A549 (cell line): Measurements from ENCODE around the gene PRAME. TPM values are rescaled to one million over a fixed set of nuclear protein-coding genes. Genes with fewer than 3 reads are reported as not detected.
A peak's percentile ranks its signal among the peaks of the same experiment; 100 is the strongest.

ENCODE experiments used
- ATAC-seq, 2 experiments: fragments of 200-7000 bp in 1 of 2; fragments of >200 bp in 1 of 2; cut with Nextera tagmentation in 1 of 2; cut with Tn5 transposase in 1 of 2; 3 replicates each; pipeline versions ENCODE4 v1.8.0 to v1.9.1; 2018 to 2020; ENCODE audit warnings: mild to moderate bottlenecking in 1 of 2, moderate library complexity in 1 of 2
- CTCF ChIA-PET: fragments of 300-600 bp; sonication (Branson Sonifier 250); formaldehyde crosslinking; extraction: SDS; loops from one replicate; lab custom pipeline; 2021; ENCODE audit warnings: antibody characterized with exemption, inconsistent platforms; lab: Yijun Ruan, JAX
- POLR2A ChIA-PET: fragments of 350-600 bp; formaldehyde crosslinking; extraction: SDS; loops from one replicate; lab custom pipeline; 2021; ENCODE audit warnings: antibody characterized with exemption, inconsistent platforms; lab: Yijun Ruan, JAX
- DNase-seq, 2 experiments: peaks; one replicate each; pipeline versions ENCODE4 v3.0.0 to v3.0.0-alpha.2; 2011 to 2016; ENCODE audit warnings: low read depth in 1 of 2, low spot score in 1 of 2
- FAIRE-seq: peaks from 2 replicates; lab custom pipeline; 2011; peaks lifted over from hg19 to GRCh38; lab: Jason Lieb, UNC
- H3K27ac ChIP-seq, 2 experiments: fragments of >200 bp; sonication (Bioruptor Twin); formaldehyde crosslinking; 3 replicates each; pipeline ENCODE4 v1.5.1; 2016 to 2017
- H3K4me1 ChIP-seq: fragments of >200 bp; sonication (Bioruptor Twin); formaldehyde crosslinking; 3 replicates; pipeline ENCODE4 v1.6.1; 2016
- H3K4me2 ChIP-seq: fragments of >200 bp; sonication (Bioruptor Twin); formaldehyde crosslinking; 3 replicates; pipeline ENCODE4 v1.6.1; 2016
- H3K4me3 ChIP-seq: fragments of >200 bp; sonication (Bioruptor Twin); formaldehyde crosslinking; 3 replicates; pipeline ENCODE4 v1.5.1; 2016
- H3K9me3 ChIP-seq: fragments of >200 bp; sonication (Bioruptor Twin); formaldehyde crosslinking; 3 replicates; pipeline ENCODE4 v1.6.1; 2016
- BHLHE40 ChIP-seq: IDR thresholded peaks from 2 replicates; pipeline ENCODE4 v1.6.1; 2012; ENCODE audit warnings: low read depth, low read length, inconsistent platforms
- CHD2 ChIP-seq: fragments of 150-350 bp; IDR thresholded peaks from 2 replicates; pipeline ENCODE4 v1.6.1; 2014; ENCODE audit warnings: low read length; ENCODE audit not compliant: partially characterized antibody
- HOXA7 ChIP-seq: fragments of 250-450 bp; sonication (Bioruptor Pico); IDR thresholded peaks from 2 replicates; pipeline ENCODE4 v1.5.0; 2020; ENCODE audit warnings: mild to moderate bottlenecking, moderate library complexity
- HOXB13 ChIP-seq: fragments of 250-450 bp; sonication (Bioruptor Pico); IDR thresholded peaks from 2 replicates; pipeline ENCODE4 v1.5.0; 2020; ENCODE audit warnings: low read depth, mild to moderate bottlenecking, moderate library complexity
- JUNB ChIP-seq: fragments of >200 bp; sonication (Bioruptor Twin); formaldehyde crosslinking; IDR thresholded peaks from 2 replicates; pipeline ENCODE4 v1.6.1; 2016
- KDM1A ChIP-seq: fragments of 200-600 bp; sonication (generic); IDR thresholded peaks from 2 replicates; pipeline ENCODE4 v1.6.1; 2016; ENCODE audit warnings: low read depth, mild to moderate bottlenecking
- KDM5A ChIP-seq: fragments of 200-600 bp; sonication (generic); IDR thresholded peaks from 2 replicates; pipeline ENCODE4 v1.6.1; 2016; ENCODE audit warnings: antibody characterized with exemption, mild to moderate bottlenecking
- MAFK ChIP-seq: fragments of 450-650 bp; IDR thresholded peaks from 2 replicates; pipeline ENCODE4 v1.6.1; 2014; ENCODE audit not compliant: partially characterized antibody
- MAZ ChIP-seq: fragments of 150-350 bp; IDR thresholded peaks from 2 replicates; pipeline ENCODE4 v1.6.1; 2014; ENCODE audit warnings: antibody characterized with exemption, low read depth, low read length, borderline replicate concordance
- NR3C1 ChIP-seq: fragments of >200 bp; sonication (Bioruptor Twin); formaldehyde crosslinking; IDR thresholded peaks from 3 replicates; pipeline ENCODE4 v1.6.1; 2017
- PHF8 ChIP-seq: fragments of 200-600 bp; sonication (generic); IDR thresholded peaks from 2 replicates; pipeline ENCODE4 v1.6.1; 2016; ENCODE audit warnings: low read depth, mild to moderate bottlenecking, antibody characterized with exemption, moderate library complexity, borderline replicate concordance
- RCOR1 ChIP-seq: fragments of 150-350 bp; IDR thresholded peaks from 2 replicates; pipeline ENCODE4 v1.6.1; 2014; ENCODE audit warnings: antibody characterized with exemption, low read length, low read depth
- RNF2 ChIP-seq: fragments of 200-600 bp; sonication (generic); IDR thresholded peaks from 2 replicates; pipeline ENCODE4 v1.6.1; 2016; ENCODE audit warnings: low read depth, mild to moderate bottlenecking, antibody characterized with exemption, moderate library complexity, borderline replicate concordance
- ZNF302 ChIP-seq: fragments of 250-450 bp; sonication (Bioruptor Pico); IDR thresholded peaks from 2 replicates; pipeline ENCODE4 v1.9.0; 2021; ENCODE audit warnings: inconsistent platforms, mild to moderate bottlenecking, moderate library complexity
- WGBS: methylation state at CpG from one replicate; pipeline ENCODE4 v1.1.6; 2017; ENCODE audit errors: missing lambda C conversion rate; 5-methylcytosine and 5-hydroxymethylcytosine counted together
- polyA plus RNA-seq, 4 experiments: library from polyadenylated mRNA; depleted of rRNA in 3 of 4; stranded (reverse); fragments of >200 nt; fragmentation: RNase III in 1 of 4; extraction: RNeasy Plus Mini Kit Qiagen cat#74134 plus additional on column Dnase treatment in 1 of 4; gene quantifications; 2 replicates in 3 of 4; 3 replicates in 1 of 4; pipeline ENCODE4 v1.2.3, GENCODE V29; 2011 to 2017
- TF ChIP-seq, protein P1 (sequence below): IDR thresholded peaks from 2 replicates; pipeline ENCODE4 v1.6.1; 2012
- TF ChIP-seq, protein P2 (sequence below): fragments of 250-450 bp; sonication (Bioruptor Pico); IDR thresholded peaks from 2 replicates; pipeline ENCODE4 v1.5.0; 2021; ENCODE audit warnings: mild to moderate bottlenecking, moderate library complexity, borderline replicate concordance
- TF ChIP-seq, protein P3 (sequence below): IDR thresholded peaks from 2 replicates; pipeline ENCODE4 v1.6.1; 2012; ENCODE audit warnings: low read depth, borderline replicate concordance
- TF ChIP-seq, protein P4 (sequence below): fragments of 450-650 bp; IDR thresholded peaks from 2 replicates; pipeline ENCODE4 v1.6.1; 2014; ENCODE audit warnings: antibody characterized with exemption
- TF ChIP-seq, protein P5 (sequence below): fragments of >200 bp; sonication (Bioruptor Twin); formaldehyde crosslinking; IDR thresholded peaks from 3 replicates; pipeline ENCODE4 v1.5.1; 2016

The PRAME gene
- polyA plus RNA-seq, 2 of the 4 experiments (the other 2 are of a cell fraction) = 130 to 173 TPM

DNA sequence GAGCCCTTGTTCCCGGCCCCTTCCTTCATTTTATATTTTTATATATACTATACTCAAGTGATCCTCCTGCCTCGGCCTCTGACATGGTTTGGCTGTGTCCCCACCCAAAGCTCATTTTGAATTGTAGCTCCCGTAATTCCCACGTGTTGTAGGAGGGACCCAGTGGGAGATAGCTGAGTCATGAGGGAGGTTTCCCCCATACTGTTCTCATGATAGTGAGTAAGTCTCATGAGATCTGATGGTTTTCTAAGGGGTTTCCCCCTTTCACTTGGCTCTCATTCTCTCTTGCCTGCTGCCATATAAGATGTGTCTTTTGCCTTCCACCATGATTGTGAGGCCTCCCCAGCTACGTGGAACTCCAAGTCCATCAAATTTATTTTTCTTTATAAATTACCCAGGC lies 31.8 kb downstream of the PRAME start:
- TF ChIP-seq, protein P1, sequence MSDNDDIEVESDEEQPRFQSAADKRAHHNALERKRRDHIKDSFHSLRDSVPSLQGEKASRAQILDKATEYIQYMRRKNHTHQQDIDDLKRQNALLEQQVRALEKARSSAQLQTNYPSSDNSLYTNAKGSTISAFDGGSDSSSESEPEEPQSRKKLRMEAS = no peak
- TF ChIP-seq NR3C1 (no peak), CHD2 (no peak), ZNF302 (CRISPR knock-in tag) (no peak), HOXB13 (no peak), KDM5A (no peak), HOXA7 (CRISPR knock-in tag) (no peak), JUNB (no peak), PHF8 (no peak), RNF2 (no peak), BHLHE40 (no peak), RCOR1 (no peak), KDM1A (no peak), MAZ (no peak)
- TF ChIP-seq, protein P2, sequence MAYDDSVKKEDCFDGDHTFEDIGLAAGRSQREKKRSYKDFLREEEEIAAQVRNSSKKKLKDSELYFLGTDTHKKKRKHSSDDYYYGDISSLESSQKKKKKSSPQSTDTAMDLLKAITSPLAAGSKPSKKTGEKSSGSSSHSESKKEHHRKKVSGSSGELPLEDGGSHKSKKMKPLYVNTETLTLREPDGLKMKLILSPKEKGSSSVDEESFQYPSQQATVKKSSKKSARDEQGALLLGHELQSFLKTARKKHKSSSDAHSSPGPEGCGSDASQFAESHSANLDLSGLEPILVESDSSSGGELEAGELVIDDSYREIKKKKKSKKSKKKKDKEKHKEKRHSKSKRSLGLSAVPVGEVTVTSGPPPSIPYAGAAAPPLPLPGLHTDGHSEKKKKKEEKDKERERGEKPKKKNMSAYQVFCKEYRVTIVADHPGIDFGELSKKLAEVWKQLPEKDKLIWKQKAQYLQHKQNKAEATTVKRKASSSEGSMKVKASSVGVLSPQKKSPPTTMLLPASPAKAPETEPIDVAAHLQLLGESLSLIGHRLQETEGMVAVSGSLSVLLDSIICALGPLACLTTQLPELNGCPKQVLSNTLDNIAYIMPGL (CRISPR knock-in tag) = no peak
- TF ChIP-seq, protein P3, sequence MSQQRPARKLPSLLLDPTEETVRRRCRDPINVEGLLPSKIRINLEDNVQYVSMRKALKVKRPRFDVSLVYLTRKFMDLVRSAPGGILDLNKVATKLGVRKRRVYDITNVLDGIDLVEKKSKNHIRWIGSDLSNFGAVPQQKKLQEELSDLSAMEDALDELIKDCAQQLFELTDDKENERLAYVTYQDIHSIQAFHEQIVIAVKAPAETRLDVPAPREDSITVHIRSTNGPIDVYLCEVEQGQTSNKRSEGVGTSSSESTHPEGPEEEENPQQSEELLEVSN = no peak
- TF ChIP-seq, protein P4, sequence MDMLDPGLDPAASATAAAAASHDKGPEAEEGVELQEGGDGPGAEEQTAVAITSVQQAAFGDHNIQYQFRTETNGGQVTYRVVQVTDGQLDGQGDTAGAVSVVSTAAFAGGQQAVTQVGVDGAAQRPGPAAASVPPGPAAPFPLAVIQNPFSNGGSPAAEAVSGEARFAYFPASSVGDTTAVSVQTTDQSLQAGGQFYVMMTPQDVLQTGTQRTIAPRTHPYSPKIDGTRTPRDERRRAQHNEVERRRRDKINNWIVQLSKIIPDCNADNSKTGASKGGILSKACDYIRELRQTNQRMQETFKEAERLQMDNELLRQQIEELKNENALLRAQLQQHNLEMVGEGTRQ = no peak
- TF ChIP-seq, all 56 proteins: peak for 0
- Histone ChIP-seq H3K4me1 (no peaks in the 10 kb centered on the region), H3K27ac (no peak overlapping the region), H3K4me3 (no peak overlapping the region), H3K9me3 (no peaks in the 10 kb centered on the region), H3K4me2 (no peak overlapping the region)
- 55% methylated on average over 5 of the region's 5 CpGs for WGBS
- POLR2A ChIA-PET = no interaction called here
- no peak for FAIRE-seq
- no peak for DNase-seq
- CTCF ChIA-PET = interaction anchor here (0.9 kb wide), 1 partner anchor 32 kb away, joined by 3 read pairs; no protein-coding TSS in a partner anchor
- ATAC-seq = no peak

DNA sequence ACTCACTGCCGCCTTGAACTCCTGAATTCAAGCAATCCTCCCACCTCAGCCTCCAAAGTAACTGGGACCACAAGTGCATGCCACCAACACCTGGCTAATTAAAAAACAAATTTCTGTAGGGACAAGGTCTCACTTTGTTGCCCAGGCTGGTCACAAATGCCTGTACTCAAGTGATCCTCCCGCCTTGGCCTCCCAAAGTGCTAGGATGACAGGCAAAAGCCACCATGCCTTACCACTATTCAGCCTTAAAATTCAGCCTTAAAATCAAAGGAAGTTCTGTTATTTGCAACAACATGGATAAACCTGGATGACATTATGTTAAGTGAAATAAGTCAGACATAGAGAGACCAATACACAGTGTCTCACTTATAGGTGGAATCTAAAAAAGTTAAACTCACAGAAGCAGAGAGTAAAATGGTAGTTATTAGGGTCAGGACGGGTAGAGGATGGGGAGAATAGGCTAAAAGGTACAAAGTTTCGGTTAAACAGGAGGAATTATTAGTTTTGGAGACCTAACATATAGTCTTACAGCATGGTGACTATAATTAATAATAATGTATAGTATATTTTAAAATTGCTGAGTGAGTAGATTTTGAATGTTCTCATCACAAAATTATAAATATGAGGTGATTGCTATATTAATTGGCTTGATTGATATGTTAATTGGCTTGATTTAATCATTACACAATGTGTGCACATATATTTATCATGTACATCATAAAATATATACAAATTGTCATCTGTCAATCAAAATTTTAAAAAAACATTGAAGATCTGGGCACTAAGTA lies 32.7 kb downstream of the PRAME start:
- 55% methylated on average over 4 of the region's 4 CpGs for WGBS
- Histone ChIP-seq H3K9me3 (no peaks in the 10 kb centered on the region), H3K4me3 (no peak overlapping the region)
- CTCF ChIA-PET = interaction anchor here (0.9 kb wide), 1 partner anchor 33 kb away, joined by 3 read pairs; no protein-coding TSS in a partner anchor
- TF ChIP-seq, protein P5, sequence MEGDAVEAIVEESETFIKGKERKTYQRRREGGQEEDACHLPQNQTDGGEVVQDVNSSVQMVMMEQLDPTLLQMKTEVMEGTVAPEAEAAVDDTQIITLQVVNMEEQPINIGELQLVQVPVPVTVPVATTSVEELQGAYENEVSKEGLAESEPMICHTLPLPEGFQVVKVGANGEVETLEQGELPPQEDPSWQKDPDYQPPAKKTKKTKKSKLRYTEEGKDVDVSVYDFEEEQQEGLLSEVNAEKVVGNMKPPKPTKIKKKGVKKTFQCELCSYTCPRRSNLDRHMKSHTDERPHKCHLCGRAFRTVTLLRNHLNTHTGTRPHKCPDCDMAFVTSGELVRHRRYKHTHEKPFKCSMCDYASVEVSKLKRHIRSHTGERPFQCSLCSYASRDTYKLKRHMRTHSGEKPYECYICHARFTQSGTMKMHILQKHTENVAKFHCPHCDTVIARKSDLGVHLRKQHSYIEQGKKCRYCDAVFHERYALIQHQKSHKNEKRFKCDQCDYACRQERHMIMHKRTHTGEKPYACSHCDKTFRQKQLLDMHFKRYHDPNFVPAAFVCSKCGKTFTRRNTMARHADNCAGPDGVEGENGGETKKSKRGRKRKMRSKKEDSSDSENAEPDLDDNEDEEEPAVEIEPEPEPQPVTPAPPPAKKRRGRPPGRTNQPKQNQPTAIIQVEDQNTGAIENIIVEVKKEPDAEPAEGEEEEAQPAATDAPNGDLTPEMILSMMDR = no peak
- TF ChIP-seq MAFK = peak; percentile 68
- TF ChIP-seq, all 56 proteins: peak for 1
- FAIRE-seq (no peak), DNase-seq (no peak), ATAC-seq (no peak)
- H3K27ac ChIP-seq = no peak overlapping the region
- H3K4me1 ChIP-seq = no peaks in the 10 kb centered on the region
- POLR2A ChIA-PET = no interaction called here
- H3K4me2 ChIP-seq = no peak overlapping the region
